ENCODE measurements around the gene HBZ. TPM values are rescaled to one million over a fixed set of nuclear protein-coding genes. Genes with fewer than 3 reads are reported as not detected.
A peak's percentile ranks its signal among the peaks of the same experiment; 100 is the strongest.
"Not testable (repeated sequence)": the region's sequence is repeated elsewhere in the genome, so short reads cannot be mapped to it uniquely, and the experiment has no call there.

The HBZ gene
- total and polyA plus RNA-seq, 8 donors, result 0.52 to 8.7 (median 4.2) TPM; not detected in 2

GRCh38 chr16:154217-155030 is 2.0 kb downstream of the HBZ start:
- intact Hi-C loops (cut with DNase I), result no loop called here
- H3K4me3 ChIP-seq, result peak overlapping the region; percentile 27 to 43
- TF ChIP-seq CTCF (IDR thresholded peaks at IDR 0.05), result no peak
- peak in 1 of 4 donors; percentile 53 for DNase-seq
- no peaks in the 10 kb centered on the region for H3K9me3 ChIP-seq
- ATAC-seq, result peak; percentile 72
- peaks cover 8 to 11% of the 10 kb centered on the region in 2 donors for H3K4me1 ChIP-seq
- H3K27ac ChIP-seq, result no peak overlapping the region
- no peaks in the 10 kb centered on the region for H3K36me3 ChIP-seq
- H3K27me3 ChIP-seq, result peaks cover 11 to 60% of the 10 kb centered on the region in 2 donors

GRCh38 chr16:155031-155398 is 2.6 kb downstream of the HBZ start:
- no peak overlapping the region for H3K27ac ChIP-seq
- intact Hi-C loops (cut with DNase I), result no loop called here
- TF ChIP-seq CTCF (IDR thresholded peaks at IDR 0.05), result no peak
- H3K36me3 ChIP-seq, result no peaks in the 10 kb centered on the region
- peak overlapping the region in 1 of 2 donors; percentile 43 for H3K4me3 ChIP-seq
- peaks cover 8 to 11% of the 10 kb centered on the region in 2 donors for H3K4me1 ChIP-seq
- ATAC-seq (no peak), DNase-seq (no peak)
- no peaks in the 10 kb centered on the region for H3K9me3 ChIP-seq
- peaks cover 11 to 55% of the 10 kb centered on the region in 2 donors for H3K27me3 ChIP-seq

- Histone ChIP-seq H3K27me3 (peaks cover 11 to 68% of the 10 kb centered on the region in 2 donors), H3K4me1 (peaks cover 8 to 10% of the 10 kb centered on the region in 2 donors), H3K9me3 (no peaks in the 10 kb centered on the region), H3K4me3 (no peak overlapping the region), H3K36me3 (no peaks in the 10 kb centered on the region), H3K27ac (no peak overlapping the region)
- TF ChIP-seq CTCF (IDR thresholded peaks at IDR 0.05), result no peak
- intact Hi-C loops (cut with DNase I), result no loop called here
- DNase-seq, result no peak
- ATAC-seq, result no peak
These were observed 6.8 kb downstream of the HBZ start for GRCh38 chr16:159136-159849.

GRCh38 chr16:160242-160641 is 7.8 kb downstream of the HBZ start:
- intact Hi-C loops (cut with DNase I), result not testable (repeated sequence)

GRCh38 chr16:160691-161190 is 8.3 kb downstream of the HBZ start:
- ATAC-seq (no peak), DNase-seq (no peak)
- Histone ChIP-seq H3K4me1 (peaks cover 7 to 8% of the 10 kb centered on the region in 2 donors), H3K9me3 (no peaks in the 10 kb centered on the region), H3K27ac (no peak overlapping the region), H3K27me3 (peaks cover 14 to 63% of the 10 kb centered on the region in 2 donors), H3K4me3 (no peak overlapping the region), H3K36me3 (no peaks in the 10 kb centered on the region)
- intact Hi-C loops (cut with DNase I), result no loop called here
- TF ChIP-seq CTCF (IDR thresholded peaks at IDR 0.05), result no peak

More at GRCh38 chr16:160242-160641, 7.8 kb downstream of the HBZ start:
- H3K9me3 ChIP-seq, H3K4me3 ChIP-seq, H3K27ac ChIP-seq, H3K36me3 ChIP-seq, H3K4me1 ChIP-seq, DNase-seq, ATAC-seq: not testable (repeated sequence)
- H3K27me3 ChIP-seq, result peaks cover 9 to 63% of the 10 kb centered on the region in 2 donors
